IMR-90 (cell line): Measurements from ENCODE around the gene SPTB. TPM values are rescaled to one million over a fixed set of nuclear protein-coding genes. Genes with fewer than 3 reads are reported as not detected.

Experiments
- ATAC-seq: fragments of 200-7000 bp; cut with Tn5 transposase; 2 replicates; pipeline ENCODE4 v1.9.1; 2020; ENCODE audit warnings: low read depth, mild to moderate bottlenecking, moderate library complexity
- BruUV-seq: library from RNA; stranded (reverse); fragments of 400-500 nt; replicated peaks from 2 replicates; lab custom pipeline; 2021; lab: Mats Ljungman, UMichigan
- CTCF ChIA-PET: fragments of 300-600 bp; formaldehyde crosslinking; extraction: SDS; loops from one replicate; lab custom pipeline; 2021; ENCODE audit warnings: antibody characterized with exemption; lab: Yijun Ruan, JAX
- POLR2A ChIA-PET: fragments of 300-600 bp; sonication (Branson Sonifier 250); formaldehyde crosslinking; loops from one replicate; lab custom pipeline; 2022; ENCODE audit warnings: antibody characterized with exemption; ENCODE audit not compliant: unreplicated experiment; lab: Charles Lee
- DNase-seq: peaks from one replicate; pipeline ENCODE4 v3.0.0; 2013
- H2AFZ ChIP-seq: replicated peaks from 2 replicates; pipeline ENCODE3; 2013; ENCODE audit warnings: low read length, mild to moderate bottlenecking; ENCODE audit not compliant: poor library complexity
- H2AK5ac ChIP-seq: 2 replicates; pipeline ENCODE4 v1.6.1; 2013; ENCODE audit warnings: low read depth, low read length, inconsistent platforms
- H2AK9ac ChIP-seq: replicated peaks from 2 replicates; pipeline ENCODE3; 2013; ENCODE audit warnings: mild to moderate bottlenecking, low read depth, low read length, moderate library complexity; ENCODE audit not compliant: poor library complexity
- H2BK120ac ChIP-seq: 2 replicates; pipeline ENCODE4 v1.6.1; 2013; ENCODE audit warnings: low read depth, low read length, inconsistent platforms
- H2BK15ac ChIP-seq: 3 replicates; pipeline ENCODE4 v1.6.1; 2013; ENCODE audit warnings: low read depth, low read length, inconsistent platforms
- H2BK20ac ChIP-seq: 2 replicates; pipeline ENCODE4 v1.6.1; 2013; ENCODE audit warnings: low read depth, mild to moderate bottlenecking, inconsistent platforms, low read length, moderate library complexity
- H2BK5ac ChIP-seq: 2 replicates; pipeline ENCODE4 v1.6.1; 2013; ENCODE audit warnings: mild to moderate bottlenecking, low read depth, low read length, inconsistent platforms; ENCODE audit not compliant: poor library complexity, severe bottlenecking
- H3K14ac ChIP-seq: replicated peaks from 2 replicates; pipeline ENCODE4 v1.6.1; 2013; ENCODE audit warnings: low read depth, low read length, inconsistent platforms
- H3K18ac ChIP-seq: 2 replicates; pipeline ENCODE4 v1.6.1; 2013; ENCODE audit warnings: low read depth, low read length, control low read depth
- H3K23ac ChIP-seq: 2 replicates; pipeline ENCODE4 v1.6.1; 2013; ENCODE audit warnings: low read depth, low read length, inconsistent platforms
- H3K27ac ChIP-seq: 2 replicates; pipeline ENCODE4 v1.5.1; 2013; ENCODE audit warnings: mild to moderate bottlenecking, control low read depth, low read length; ENCODE audit not compliant: insufficient read depth
- H3K27me3 ChIP-seq: 2 replicates; pipeline ENCODE4 v1.6.1; 2013; ENCODE audit warnings: low read length; ENCODE audit not compliant: control insufficient read depth, insufficient read depth
- H3K36me3 ChIP-seq: 2 replicates; pipeline ENCODE4 v1.6.1; 2013; ENCODE audit warnings: low read length, mixed read lengths; ENCODE audit not compliant: control insufficient read depth, insufficient read depth
- H3K4ac ChIP-seq: 2 replicates; pipeline ENCODE4 v1.6.1; 2013; ENCODE audit warnings: low read depth, low read length, inconsistent platforms
- H3K4me1 ChIP-seq: 2 replicates; pipeline ENCODE4 v1.6.1; 2013; ENCODE audit warnings: low read length, mixed read lengths; ENCODE audit not compliant: control insufficient read depth, insufficient read depth
- H3K4me2 ChIP-seq: 2 replicates; pipeline ENCODE4 v1.6.1; 2013; ENCODE audit warnings: low read depth, mild to moderate bottlenecking, control low read depth, low read length, moderate library complexity
- H3K4me3 ChIP-seq: 2 replicates; pipeline ENCODE4 v1.5.1; 2013; ENCODE audit warnings: low read depth, mild to moderate bottlenecking, control low read depth, low read length, moderate library complexity; ENCODE audit not compliant: insufficient read depth
- H3K56ac ChIP-seq: 2 replicates; pipeline ENCODE4 v1.6.1; 2013; ENCODE audit warnings: low read length, inconsistent platforms; ENCODE audit not compliant: insufficient read depth; ENCODE audit errors: extremely low read depth
- H3K79me1 ChIP-seq, 2 experiments: 2 replicates each; pipeline ENCODE4 v1.6.1; 2013; ENCODE audit warnings: low read length in 2 of 2, inconsistent platforms in 1 of 2, low read depth in 1 of 2
- H3K9ac ChIP-seq: 2 replicates; pipeline ENCODE4 v1.6.1; 2013; ENCODE audit warnings: low read depth, low read length, control low read depth
- H3K9me1 ChIP-seq: 2 replicates; pipeline ENCODE4 v1.6.1; 2013; ENCODE audit warnings: low read length, inconsistent platforms; ENCODE audit not compliant: insufficient read depth
- H3K9me3 ChIP-seq: 2 replicates; pipeline ENCODE4 v1.6.1; 2013; ENCODE audit warnings: low read length; ENCODE audit not compliant: control insufficient read depth, insufficient read depth
- H4K20me1 ChIP-seq: 2 replicates; pipeline ENCODE4 v1.6.1; 2013; ENCODE audit warnings: low read length, inconsistent platforms; ENCODE audit not compliant: insufficient read depth
- H4K5ac ChIP-seq: 2 replicates; pipeline ENCODE4 v1.6.1; 2013; ENCODE audit warnings: mild to moderate bottlenecking, low read depth, low read length, control low read depth
- H4K8ac ChIP-seq, 2 experiments: 2 replicates each; pipeline ENCODE4 v1.6.1; 2013; ENCODE audit warnings: low read depth in 2 of 2, low read length in 2 of 2, control low read depth in 1 of 2, inconsistent platforms in 1 of 2
- H4K91ac ChIP-seq: 2 replicates; pipeline ENCODE4 v1.6.1; 2013; ENCODE audit warnings: low read depth, low read length, inconsistent platforms; ENCODE audit not compliant: insufficient read depth
- BHLHE40 ChIP-seq: fragments of 150-350 bp; IDR thresholded peaks from 2 replicates; pipeline ENCODE4 v1.6.1; 2016; ENCODE audit warnings: mild to moderate bottlenecking, low read depth, low read length
- CEBPB ChIP-seq: IDR thresholded peaks from 2 replicates; pipeline ENCODE4 v1.6.1; 2012; ENCODE audit warnings: low read depth, low read length, improper control_type of control experiment
- CHD1 ChIP-seq: IDR thresholded peaks from 2 replicates; pipeline ENCODE4 v1.6.1; 2012; ENCODE audit warnings: low read depth, low read length, improper control_type of control experiment
- FOS ChIP-seq: fragments of 150-350 bp; IDR thresholded peaks from 2 replicates; pipeline ENCODE4 v1.6.1; 2016; ENCODE audit warnings: low read depth, low read length
- MAFK ChIP-seq: IDR thresholded peaks from 2 replicates; pipeline ENCODE4 v1.6.1; 2012; ENCODE audit warnings: low read depth, low read length, improper control_type of control experiment
- MAZ ChIP-seq: IDR thresholded peaks from 2 replicates; pipeline ENCODE4 v1.6.1; 2012; ENCODE audit warnings: low read depth, mild to moderate bottlenecking, low read length, improper control_type of control experiment, moderate library complexity, borderline replicate concordance
- MXI1 ChIP-seq: IDR thresholded peaks from 2 replicates; pipeline ENCODE4 v1.6.1; 2012; ENCODE audit warnings: low read depth, mild to moderate bottlenecking, low read length, moderate library complexity, borderline replicate concordance
- NFE2L2 ChIP-seq: fragments of 150-350 bp; IDR thresholded peaks from 2 replicates; pipeline ENCODE4 v1.6.1; 2016; ENCODE audit warnings: low read depth, mild to moderate bottlenecking, low read length
- POLR2A ChIP-seq: IDR thresholded peaks from 2 replicates; pipeline ENCODE4 v1.6.1; 2012; ENCODE audit warnings: mild to moderate bottlenecking, low read depth, low read length
- RAD21 ChIP-seq: IDR thresholded peaks from 2 replicates; pipeline ENCODE4 v1.6.1; 2012; ENCODE audit warnings: low read length, improper control_type of control experiment
- RCOR1 ChIP-seq: IDR thresholded peaks from 2 replicates; pipeline ENCODE4 v1.6.1; 2012; ENCODE audit warnings: mild to moderate bottlenecking, low read length, improper control_type of control experiment; ENCODE audit not compliant: insufficient replicate concordance
- RFX5 ChIP-seq: IDR thresholded peaks from 2 replicates; pipeline ENCODE4 v1.8.0; 2012; ENCODE audit warnings: low read depth, mild to moderate bottlenecking, low read length, moderate library complexity
- SMC3 ChIP-seq: fragments of 150-350 bp; IDR thresholded peaks from 2 replicates; pipeline ENCODE4 v1.6.1; 2016; ENCODE audit warnings: low read depth, mild to moderate bottlenecking, antibody characterized with exemption, low read length, moderate library complexity
- USF2 ChIP-seq: fragments of 150-350 bp; IDR thresholded peaks from 2 replicates; pipeline ENCODE4 v1.6.1; 2017; ENCODE audit warnings: mild to moderate bottlenecking, antibody characterized with exemption, low read length, low read depth
- WGBS, 2 experiments: methylation state at CpG; one replicate each; pipeline versions ENCODE4 v1.1.5 to v1.1.7; 2013; ENCODE audit warnings: missing lambda C conversion rate in 2 of 2; ENCODE audit not compliant: insufficient read length in 1 of 2; ENCODE audit errors: extremely low coverage in 2 of 2; 5-methylcytosine and 5-hydroxymethylcytosine counted together
- dilution Hi-C: fragments of 300-500 bp; cut with HindIII; formaldehyde crosslinking; loops from one replicate; pipeline ENCODE4 v1.14.3; 2018; ENCODE audit warnings: low sequenced_read_pairs; ENCODE audit not compliant: unreplicated experiment
- in situ Hi-C: fragments of 300-500 bp; cut with MboI; formaldehyde crosslinking; loops from 3 replicates; pipeline ENCODE4 v1.14.3; 2019; ENCODE audit warnings: low sequenced_read_pairs, inconsistent platforms, mixed read lengths
- intact Hi-C: fragments of 100-400 bp; cut with micrococcal nuclease; formaldehyde crosslinking; loops from 2 replicates; pipeline ENCODE4 v1.10.0; 2022
- polyA plus RNA-seq, 3 experiments: library from polyadenylated mRNA; depleted of rRNA; stranded (reverse); fragments of >200 nt; gene quantifications; 2 replicates each; pipeline ENCODE4 v1.2.3, GENCODE V29; 2012; ENCODE audit warnings: low replicate concordance in 1 of 3
- total RNA-seq: library from RNA; depleted of rRNA; stranded (reverse); fragments of >200 nt; gene quantifications from 2 replicates; pipeline ENCODE4 v1.2.3, GENCODE V29; 2012
- TF ChIP-seq, protein P1 (sequence below): conservative IDR thresholded peaks from 2 replicates; pipeline ENCODE4 v1.5.1; 2012; ENCODE audit warnings: mild to moderate bottlenecking, low read depth, low read length, improper control_type of control experiment
- TF ChIP-seq, protein P2 (sequence below): fragments of 150-350 bp; IDR thresholded peaks from 2 replicates; pipeline ENCODE4 v1.6.1; 2016; ENCODE audit warnings: low read depth, mild to moderate bottlenecking, low read length, moderate library complexity, borderline replicate concordance

SPTB gene
- total and polyA plus RNA-seq, 2 of the 4 experiments (the other 2 are of a cell fraction), result under 0.01 to 0.07 TPM

GRCh38 chr14:64754685-64755084 lies 125.0 kb downstream of the SPTB start:
- ATAC-seq, result no peak
- 80% methylated on average over 1 of the region's 5 CpGs; no CpG with 5 or more reads in 1 of the 2 experiments for WGBS, 2 experiments
- CTCF ChIA-PET, result no interaction called here

More at GRCh38 chr14:64754685-64755084, 125.0 kb downstream of the SPTB start:
- Histone ChIP-seq H3K9me1 (peaks cover 17% of the 10 kb centered on the region), H3K9me3 (0 out of 2 replicates have a peak, but pooled peaks cover 2% of the 10 kb centered on the region), H3K79me1 (no peaks in the 10 kb centered on the region), H4K91ac (no peak overlapping the region), H3K36me3 (no peaks in the 10 kb centered on the region), H3K18ac (no peak overlapping the region), H2BK15ac (no peak overlapping the region), H2BK120ac (no peak overlapping the region), H2AFZ (no peak overlapping the region), H4K5ac (no peak overlapping the region), H3K4me3 (no peak overlapping the region), H4K8ac (no peak overlapping the region), H3K4me2 (no peak overlapping the region), H2BK5ac (no peak overlapping the region), H3K27ac (no peak overlapping the region), H2AK9ac (no peak overlapping the region), H3K4ac (no peak overlapping the region), H3K9ac (no peak overlapping the region), H4K20me1 (no peaks in the 10 kb centered on the region), H3K14ac (no peak overlapping the region), H3K23ac (no peak overlapping the region), H2BK20ac (no peak overlapping the region), H2AK5ac (no peak overlapping the region), H3K27me3 (peaks cover 8% of the 10 kb centered on the region; the same call in 1 of the 2 replicates), H3K56ac (no peak overlapping the region), H3K4me1 (peaks cover 20% of the 10 kb centered on the region)
- dilution Hi-C loops, result no loop called here
- no peak for DNase-seq
- TF ChIP-seq, protein P1, sequence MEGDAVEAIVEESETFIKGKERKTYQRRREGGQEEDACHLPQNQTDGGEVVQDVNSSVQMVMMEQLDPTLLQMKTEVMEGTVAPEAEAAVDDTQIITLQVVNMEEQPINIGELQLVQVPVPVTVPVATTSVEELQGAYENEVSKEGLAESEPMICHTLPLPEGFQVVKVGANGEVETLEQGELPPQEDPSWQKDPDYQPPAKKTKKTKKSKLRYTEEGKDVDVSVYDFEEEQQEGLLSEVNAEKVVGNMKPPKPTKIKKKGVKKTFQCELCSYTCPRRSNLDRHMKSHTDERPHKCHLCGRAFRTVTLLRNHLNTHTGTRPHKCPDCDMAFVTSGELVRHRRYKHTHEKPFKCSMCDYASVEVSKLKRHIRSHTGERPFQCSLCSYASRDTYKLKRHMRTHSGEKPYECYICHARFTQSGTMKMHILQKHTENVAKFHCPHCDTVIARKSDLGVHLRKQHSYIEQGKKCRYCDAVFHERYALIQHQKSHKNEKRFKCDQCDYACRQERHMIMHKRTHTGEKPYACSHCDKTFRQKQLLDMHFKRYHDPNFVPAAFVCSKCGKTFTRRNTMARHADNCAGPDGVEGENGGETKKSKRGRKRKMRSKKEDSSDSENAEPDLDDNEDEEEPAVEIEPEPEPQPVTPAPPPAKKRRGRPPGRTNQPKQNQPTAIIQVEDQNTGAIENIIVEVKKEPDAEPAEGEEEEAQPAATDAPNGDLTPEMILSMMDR, result no peak
- TF ChIP-seq CHD1 (no peak), CEBPB (no peak), MAZ (no peak), USF2 (no peak), RCOR1 (no peak), MXI1 (no peak), MAFK (no peak), RFX5 (no peak), BHLHE40 (no peak), NFE2L2 (no peak), FOS (no peak), POLR2A (no peak), RAD21 (no peak), SMC3 (no peak)
- TF ChIP-seq, protein P2, sequence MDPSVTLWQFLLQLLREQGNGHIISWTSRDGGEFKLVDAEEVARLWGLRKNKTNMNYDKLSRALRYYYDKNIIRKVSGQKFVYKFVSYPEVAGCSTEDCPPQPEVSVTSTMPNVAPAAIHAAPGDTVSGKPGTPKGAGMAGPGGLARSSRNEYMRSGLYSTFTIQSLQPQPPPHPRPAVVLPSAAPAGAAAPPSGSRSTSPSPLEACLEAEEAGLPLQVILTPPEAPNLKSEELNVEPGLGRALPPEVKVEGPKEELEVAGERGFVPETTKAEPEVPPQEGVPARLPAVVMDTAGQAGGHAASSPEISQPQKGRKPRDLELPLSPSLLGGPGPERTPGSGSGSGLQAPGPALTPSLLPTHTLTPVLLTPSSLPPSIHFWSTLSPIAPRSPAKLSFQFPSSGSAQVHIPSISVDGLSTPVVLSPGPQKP, result no peak
- in situ Hi-C loops, result no loop called here
- BruUV-seq, result no TSS peak
- intact Hi-C loops, result no loop called here
- POLR2A ChIA-PET, result no interaction called here
